ENCODE data around the gene TDRD1. TPM values are rescaled to one million over a fixed set of nuclear protein-coding genes. Genes with fewer than 3 reads are reported as not detected.

The TDRD1 gene
- total and polyA plus RNA-seq, 9 of the 15 experiments (the other 6 are each of a cell fraction or from before 2014, with no cell fraction given), result not detected

- TF ChIP-seq REST (IDR thresholded peaks at IDR 0.05; ENCODE audit: borderline replicate concordance) (no peak), REST (CRISPR knock-in tag; IDR thresholded peaks at IDR 0.05; ENCODE audit: low read depth) (no peak), HDAC1 (IDR thresholded peaks at IDR 0.05) (no peak), NFXL1 (CRISPR knock-in tag; IDR thresholded peaks at IDR 0.05) (no peak), TAF15 (IDR thresholded peaks at IDR 0.05; ENCODE audit: low read depth, low read length) (no peak), JUNB (CRISPR knock-in tag; conservative IDR thresholded peaks at IDR 0.05) (no peak)
- TF ChIP-seq, protein P1, sequence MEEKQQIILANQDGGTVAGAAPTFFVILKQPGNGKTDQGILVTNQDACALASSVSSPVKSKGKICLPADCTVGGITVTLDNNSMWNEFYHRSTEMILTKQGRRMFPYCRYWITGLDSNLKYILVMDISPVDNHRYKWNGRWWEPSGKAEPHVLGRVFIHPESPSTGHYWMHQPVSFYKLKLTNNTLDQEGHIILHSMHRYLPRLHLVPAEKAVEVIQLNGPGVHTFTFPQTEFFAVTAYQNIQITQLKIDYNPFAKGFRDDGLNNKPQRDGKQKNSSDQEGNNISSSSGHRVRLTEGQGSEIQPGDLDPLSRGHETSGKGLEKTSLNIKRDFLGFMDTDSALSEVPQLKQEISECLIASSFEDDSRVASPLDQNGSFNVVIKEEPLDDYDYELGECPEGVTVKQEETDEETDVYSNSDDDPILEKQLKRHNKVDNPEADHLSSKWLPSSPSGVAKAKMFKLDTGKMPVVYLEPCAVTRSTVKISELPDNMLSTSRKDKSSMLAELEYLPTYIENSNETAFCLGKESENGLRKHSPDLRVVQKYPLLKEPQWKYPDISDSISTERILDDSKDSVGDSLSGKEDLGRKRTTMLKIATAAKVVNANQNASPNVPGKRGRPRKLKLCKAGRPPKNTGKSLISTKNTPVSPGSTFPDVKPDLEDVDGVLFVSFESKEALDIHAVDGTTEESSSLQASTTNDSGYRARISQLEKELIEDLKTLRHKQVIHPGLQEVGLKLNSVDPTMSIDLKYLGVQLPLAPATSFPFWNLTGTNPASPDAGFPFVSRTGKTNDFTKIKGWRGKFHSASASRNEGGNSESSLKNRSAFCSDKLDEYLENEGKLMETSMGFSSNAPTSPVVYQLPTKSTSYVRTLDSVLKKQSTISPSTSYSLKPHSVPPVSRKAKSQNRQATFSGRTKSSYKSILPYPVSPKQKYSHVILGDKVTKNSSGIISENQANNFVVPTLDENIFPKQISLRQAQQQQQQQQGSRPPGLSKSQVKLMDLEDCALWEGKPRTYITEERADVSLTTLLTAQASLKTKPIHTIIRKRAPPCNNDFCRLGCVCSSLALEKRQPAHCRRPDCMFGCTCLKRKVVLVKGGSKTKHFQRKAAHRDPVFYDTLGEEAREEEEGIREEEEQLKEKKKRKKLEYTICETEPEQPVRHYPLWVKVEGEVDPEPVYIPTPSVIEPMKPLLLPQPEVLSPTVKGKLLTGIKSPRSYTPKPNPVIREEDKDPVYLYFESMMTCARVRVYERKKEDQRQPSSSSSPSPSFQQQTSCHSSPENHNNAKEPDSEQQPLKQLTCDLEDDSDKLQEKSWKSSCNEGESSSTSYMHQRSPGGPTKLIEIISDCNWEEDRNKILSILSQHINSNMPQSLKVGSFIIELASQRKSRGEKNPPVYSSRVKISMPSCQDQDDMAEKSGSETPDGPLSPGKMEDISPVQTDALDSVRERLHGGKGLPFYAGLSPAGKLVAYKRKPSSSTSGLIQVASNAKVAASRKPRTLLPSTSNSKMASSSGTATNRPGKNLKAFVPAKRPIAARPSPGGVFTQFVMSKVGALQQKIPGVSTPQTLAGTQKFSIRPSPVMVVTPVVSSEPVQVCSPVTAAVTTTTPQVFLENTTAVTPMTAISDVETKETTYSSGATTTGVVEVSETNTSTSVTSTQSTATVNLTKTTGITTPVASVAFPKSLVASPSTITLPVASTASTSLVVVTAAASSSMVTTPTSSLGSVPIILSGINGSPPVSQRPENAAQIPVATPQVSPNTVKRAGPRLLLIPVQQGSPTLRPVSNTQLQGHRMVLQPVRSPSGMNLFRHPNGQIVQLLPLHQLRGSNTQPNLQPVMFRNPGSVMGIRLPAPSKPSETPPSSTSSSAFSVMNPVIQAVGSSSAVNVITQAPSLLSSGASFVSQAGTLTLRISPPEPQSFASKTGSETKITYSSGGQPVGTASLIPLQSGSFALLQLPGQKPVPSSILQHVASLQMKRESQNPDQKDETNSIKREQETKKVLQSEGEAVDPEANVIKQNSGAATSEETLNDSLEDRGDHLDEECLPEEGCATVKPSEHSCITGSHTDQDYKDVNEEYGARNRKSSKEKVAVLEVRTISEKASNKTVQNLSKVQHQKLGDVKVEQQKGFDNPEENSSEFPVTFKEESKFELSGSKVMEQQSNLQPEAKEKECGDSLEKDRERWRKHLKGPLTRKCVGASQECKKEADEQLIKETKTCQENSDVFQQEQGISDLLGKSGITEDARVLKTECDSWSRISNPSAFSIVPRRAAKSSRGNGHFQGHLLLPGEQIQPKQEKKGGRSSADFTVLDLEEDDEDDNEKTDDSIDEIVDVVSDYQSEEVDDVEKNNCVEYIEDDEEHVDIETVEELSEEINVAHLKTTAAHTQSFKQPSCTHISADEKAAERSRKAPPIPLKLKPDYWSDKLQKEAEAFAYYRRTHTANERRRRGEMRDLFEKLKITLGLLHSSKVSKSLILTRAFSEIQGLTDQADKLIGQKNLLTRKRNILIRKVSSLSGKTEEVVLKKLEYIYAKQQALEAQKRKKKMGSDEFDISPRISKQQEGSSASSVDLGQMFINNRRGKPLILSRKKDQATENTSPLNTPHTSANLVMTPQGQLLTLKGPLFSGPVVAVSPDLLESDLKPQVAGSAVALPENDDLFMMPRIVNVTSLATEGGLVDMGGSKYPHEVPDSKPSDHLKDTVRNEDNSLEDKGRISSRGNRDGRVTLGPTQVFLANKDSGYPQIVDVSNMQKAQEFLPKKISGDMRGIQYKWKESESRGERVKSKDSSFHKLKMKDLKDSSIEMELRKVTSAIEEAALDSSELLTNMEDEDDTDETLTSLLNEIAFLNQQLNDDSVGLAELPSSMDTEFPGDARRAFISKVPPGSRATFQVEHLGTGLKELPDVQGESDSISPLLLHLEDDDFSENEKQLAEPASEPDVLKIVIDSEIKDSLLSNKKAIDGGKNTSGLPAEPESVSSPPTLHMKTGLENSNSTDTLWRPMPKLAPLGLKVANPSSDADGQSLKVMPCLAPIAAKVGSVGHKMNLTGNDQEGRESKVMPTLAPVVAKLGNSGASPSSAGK (IDR thresholded peaks at IDR 0.05), result no peak
Measured at GRCh38 chr10:114228156-114228555, 49.0 kb downstream of the TDRD1 start (continued).
